Endothelial cell of umbilical vein (primary cell): Measurements from ENCODE around the gene TECPR2. TPM values are rescaled to one million over a fixed set of nuclear protein-coding genes. Genes with fewer than 3 reads are reported as not detected.
"Not testable (repeated sequence)": the region's sequence is repeated elsewhere in the genome, so short reads cannot be mapped to it uniquely, and the experiment has no call there.

Experiments
- BruUV-seq: library from RNA; stranded (reverse); fragments of 400-500 nt; replicated peaks from 2 replicates; lab custom pipeline; 2021; lab: Mats Ljungman, UMichigan
- CTCF ChIA-PET: fragments of 300-600, 350-600 bp; sonication (Branson Sonifier 250); formaldehyde crosslinking; loops from one replicate; lab custom pipeline; 2021; ENCODE audit warnings: antibody characterized with exemption, inconsistent platforms; lab: Charles Lee
- POLR2A ChIA-PET: fragments of 300-600, 350-600 bp; sonication (Branson Sonifier 250); formaldehyde crosslinking; loops from one replicate; lab custom pipeline; 2021; ENCODE audit warnings: antibody characterized with exemption, inconsistent platforms; lab: Charles Lee
- DNase-seq: peaks from one replicate; pipeline ENCODE4 v3.0.0-alpha.2; 2011; ENCODE audit warnings: low read depth, low spot score
- FAIRE-seq: peaks from 2 replicates; lab custom pipeline; 2011; peaks lifted over from hg19 to GRCh38; lab: Jason Lieb, UNC
- H2AFZ ChIP-seq: 2 replicates; pipeline ENCODE4 v1.6.0; 2012; ENCODE audit warnings: low read depth, low read length, control low read depth, inconsistent platforms
- H3K27ac ChIP-seq: 2 replicates; pipeline ENCODE4 v1.5.1; 2011; ENCODE audit warnings: low read depth, mild to moderate bottlenecking, control low read depth, low read length, moderate library complexity; ENCODE audit not compliant: insufficient read depth
- H3K27me3 ChIP-seq, 2 experiments: 2 replicates each; pipeline versions ENCODE4 v1.6.0 to v1.6.1; 2011; ENCODE audit warnings: low read length in 2 of 2, mixed read lengths in 1 of 2; ENCODE audit not compliant: control insufficient read depth in 2 of 2, insufficient read depth in 2 of 2
- H3K36me3 ChIP-seq, 2 experiments: 2 replicates in 1 of 2; 3 replicates in 1 of 2; pipeline ENCODE4 v1.5.1; 2011; ENCODE audit warnings: low read length in 2 of 2, mild to moderate bottlenecking in 1 of 2, moderate library complexity in 1 of 2; ENCODE audit not compliant: control insufficient read depth in 2 of 2, insufficient read depth in 2 of 2; ENCODE audit errors: extremely low read depth in 1 of 2
- H3K4me1 ChIP-seq: 3 replicates; pipeline ENCODE4 v1.5.1; 2011; ENCODE audit warnings: mild to moderate bottlenecking, low read length; ENCODE audit not compliant: control insufficient read depth, insufficient read depth; ENCODE audit errors: extremely low read depth
- H3K4me2 ChIP-seq: 2 replicates; pipeline ENCODE4 v1.6.1; 2011; ENCODE audit warnings: low read length, control low read depth, mixed read lengths; ENCODE audit not compliant: insufficient read depth
- H3K4me3 ChIP-seq, 3 experiments: fragments of 200-600 bp in 1 of 3; sonication (generic), shearing (Covaris generic) in 1 of 3; replicated peaks in 1 of 3; 2 replicates each; pipeline ENCODE4 v1.5.1; 2011 to 2016; ENCODE audit warnings: control low read depth in 3 of 3, low read length in 3 of 3, mild to moderate bottlenecking in 2 of 3, inconsistent platforms in 1 of 3, low read depth in 1 of 3, moderate library complexity in 1 of 3; ENCODE audit not compliant: insufficient read depth in 1 of 3
- H3K79me2 ChIP-seq: 2 replicates; pipeline ENCODE4 v1.6.0; 2012; ENCODE audit warnings: low read length, inconsistent platforms; ENCODE audit not compliant: control insufficient read depth, insufficient read depth
- H3K9ac ChIP-seq: replicated peaks from 2 replicates; pipeline ENCODE3; 2011; ENCODE audit warnings: low read length, control low read depth; ENCODE audit not compliant: insufficient read depth; ENCODE audit errors: extremely low read depth
- H3K9me1 ChIP-seq: replicated peaks from 3 replicates; pipeline ENCODE4 v1.6.0; 2011; ENCODE audit warnings: mild to moderate bottlenecking, low read length; ENCODE audit not compliant: control insufficient read depth, insufficient read depth; ENCODE audit errors: extremely low read depth
- H3K9me3 ChIP-seq: replicated peaks from 2 replicates; pipeline ENCODE4 v1.5.1; 2012; ENCODE audit warnings: low read length, inconsistent platforms; ENCODE audit not compliant: control insufficient read depth, insufficient read depth
- H4K20me1 ChIP-seq: replicated peaks from 2 replicates; pipeline ENCODE3; 2011; ENCODE audit warnings: mild to moderate bottlenecking, low read length; ENCODE audit not compliant: control insufficient read depth, insufficient read depth; ENCODE audit errors: extremely low read depth
- EZH2 ChIP-seq: IDR thresholded peaks from 2 replicates; pipeline ENCODE4 v1.6.1; 2012; ENCODE audit warnings: borderline replicate concordance, low read depth, mild to moderate bottlenecking, moderate library complexity, low read length, inconsistent platforms; ENCODE audit not compliant: severe bottlenecking
- FOS ChIP-seq: IDR thresholded peaks from 2 replicates; pipeline ENCODE4 v1.6.1; 2011; ENCODE audit warnings: mild to moderate bottlenecking, low read length, moderate library complexity, borderline replicate concordance; ENCODE audit not compliant: insufficient read depth
- GATA2 ChIP-seq: IDR thresholded peaks from 2 replicates; pipeline ENCODE4 v1.7.0; 2011; ENCODE audit warnings: low read depth, mild to moderate bottlenecking, moderate library complexity, mixed read lengths, low read length; ENCODE audit not compliant: insufficient read length, insufficient read depth
- JUN ChIP-seq: IDR thresholded peaks from 2 replicates; pipeline ENCODE4 v1.6.1; 2011; ENCODE audit warnings: borderline replicate concordance, low read depth; ENCODE audit not compliant: insufficient read length, insufficient read depth
- MAX ChIP-seq: IDR thresholded peaks from 2 replicates; pipeline ENCODE4 v1.6.1; 2011; ENCODE audit not compliant: insufficient read depth, insufficient read length
- POLR2A ChIP-seq: IDR thresholded peaks from 2 replicates; pipeline ENCODE4 v1.6.1; 2012; ENCODE audit warnings: low read depth, mild to moderate bottlenecking, control low read depth, low read length
- POLR2AphosphoS5 ChIP-seq: IDR thresholded peaks from 2 replicates; pipeline ENCODE4 v1.6.1; 2012; ENCODE audit warnings: low read depth, mild to moderate bottlenecking, control low read depth, low read length, moderate library complexity; ENCODE audit not compliant: insufficient read depth
- dilution Hi-C: fragments of 300-500 bp; cut with MboI; formaldehyde crosslinking; loops from one replicate; pipeline ENCODE4 v1.15.0; 2019; ENCODE audit warnings: low sequenced_read_pairs; ENCODE audit not compliant: extremely low pct_ligation_motif_present
- intact Hi-C: fragments of 100-400 bp; cut with micrococcal nuclease; formaldehyde crosslinking; loops from one replicate; pipeline ENCODE4 v1.10.0; 2022
- polyA plus RNA-seq, 4 experiments: library from polyadenylated mRNA; depleted of rRNA in 3 of 4; stranded (reverse) in 3 of 4; unstranded in 1 of 4; fragments of >200 nt; gene quantifications; 2 replicates each; pipeline versions ENCODE4 v1.2.1 to v1.2.3, GENCODE V29; 2011 to 2012; ENCODE audit warnings: missing spikeins in 1 of 4
- total RNA-seq: library from RNA; stranded (reverse); gene quantifications from 2 replicates; pipeline ENCODE4 v1.2.3, GENCODE V29; 2021

Gene TECPR2
- total and polyA plus RNA-seq, 2 donors (not counting 3 experiments of a cell fraction or from before 2014, with no cell fraction given), result 8.9 to 21.5 TPM

DNA sequence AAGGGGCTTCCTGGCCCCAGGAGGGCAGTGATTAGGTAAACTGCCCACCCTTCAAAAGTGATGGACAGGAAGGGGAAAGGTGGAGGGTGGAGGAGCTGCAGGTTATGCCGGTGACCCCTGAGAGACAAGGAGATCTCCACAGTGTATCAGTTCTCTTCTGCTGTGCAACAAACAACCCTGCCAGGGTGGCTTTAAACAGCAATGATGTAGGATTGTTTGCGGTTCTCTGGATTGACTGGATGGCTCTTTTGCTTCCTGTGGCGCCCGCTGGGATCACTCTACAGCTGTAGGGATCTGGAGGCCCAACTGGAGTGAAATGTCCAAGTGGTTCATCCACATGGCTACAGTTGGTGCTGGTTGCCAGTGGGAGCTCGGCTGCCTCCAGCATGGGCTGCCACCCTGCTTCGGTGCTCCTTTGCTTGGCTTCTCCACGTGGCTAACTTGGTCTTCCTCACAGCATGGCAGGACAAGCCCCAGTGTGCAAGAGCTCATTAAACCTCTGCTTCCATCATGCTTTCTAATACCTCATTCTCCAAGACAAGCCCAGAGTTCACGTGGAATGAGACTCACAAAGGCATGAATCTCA lies 155.4 kb downstream of the TECPR2 start:
- Histone ChIP-seq H3K27me3 (no peaks in the 10 kb centered on the region), H3K36me3 (no peaks in the 10 kb centered on the region), H3K4me2 (no peak overlapping the region), H4K20me1 (no peaks in the 10 kb centered on the region), H3K9me1 (no peaks in the 10 kb centered on the region), H2AFZ (no peak overlapping the region), H3K79me2 (no peaks in the 10 kb centered on the region), H3K9ac (no peak overlapping the region), H3K9me3 (no peaks in the 10 kb centered on the region), H3K4me1 (no peaks in the 10 kb centered on the region), H3K4me3 (no peak overlapping the region), H3K27ac (no peak overlapping the region)
- ChIA-PET POLR2A (no interaction called here), CTCF (interaction anchor here (0.9 to 2.0 kb wide), 4 partner anchors 8 to 201 kb away, joined by 5 to 22 read pairs (median 6); partner anchors contain the start of gene ANKRD9)
- TF ChIP-seq EZH2, result no peak
- TF ChIP-seq POLR2AphosphoS5, result no peak
- TF ChIP-seq JUN, result no peak
- TF ChIP-seq POLR2A, result no peak
- no peak for TF ChIP-seq MAX
- TF ChIP-seq GATA2, result no peak
- TF ChIP-seq FOS, result no peak
- dilution Hi-C loops (no loop called here), intact Hi-C loops (loop anchor here (10.0 kb wide), 1 partner anchor 283 kb away; no protein-coding TSS in a partner anchor)
- no peak for FAIRE-seq
- BruUV-seq, result no TSS peak
- DNase-seq, result no peak

DNA sequence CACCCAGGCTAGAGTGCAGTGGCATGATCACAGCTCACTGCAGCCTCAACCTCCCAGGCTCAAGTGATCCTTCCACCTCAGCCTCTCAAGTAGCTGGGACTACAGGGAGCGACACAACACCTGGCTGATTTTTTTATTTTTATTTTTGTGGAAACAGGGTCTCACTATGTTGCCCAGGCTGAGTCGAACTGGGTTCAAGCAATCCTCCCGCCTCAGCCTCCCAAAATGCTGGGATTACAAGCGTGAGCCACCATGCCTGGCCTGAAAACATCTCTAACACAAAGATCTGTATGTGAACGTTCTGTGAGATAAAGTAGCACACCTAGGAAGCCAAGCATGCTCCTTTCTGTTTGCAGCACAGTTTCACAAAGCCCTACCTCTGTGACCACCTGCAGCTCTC lies 157.0 kb downstream of the TECPR2 start:
- H3K79me2 ChIP-seq, H3K4me1 ChIP-seq, DNase-seq, H3K9me3 ChIP-seq, dilution Hi-C loops, H2AFZ ChIP-seq, BruUV-seq, H3K36me3 ChIP-seq, H3K4me3 ChIP-seq, FAIRE-seq, H3K9ac ChIP-seq, H4K20me1 ChIP-seq, H3K27me3 ChIP-seq, POLR2A ChIA-PET, H3K27ac ChIP-seq, H3K4me2 ChIP-seq, H3K9me1 ChIP-seq: not testable (repeated sequence)
- CTCF ChIA-PET, result interaction anchor here (0.7 to 2.0 kb wide), 2 partner anchors 81 to 202 kb away, joined by 5 read pairs; no protein-coding TSS in a partner anchor
- intact Hi-C loops, result loop anchor here (10.0 kb wide), 2 partner anchors 135 to 285 kb away; no protein-coding TSS in a partner anchor
